A673 (cell line): ENCODE measurements around the gene CRK. TPM values are rescaled to one million over a fixed set of nuclear protein-coding genes. Genes with fewer than 3 reads are reported as not detected.

Experiments
- BruUV-seq: library from RNA; stranded (reverse); fragments of 400-500 nt; replicated peaks from 2 replicates; lab custom pipeline; 2021; lab: Mats Ljungman, UMichigan
- CTCF ChIA-PET: fragments of 300-600 bp; sonication (Branson Sonifier 250); formaldehyde crosslinking; loops from one replicate; lab custom pipeline; 2022; ENCODE audit warnings: antibody characterized with exemption; lab: Charles Lee
- POLR2A ChIA-PET: fragments of 300-600 bp; sonication (Branson Sonifier 250); formaldehyde crosslinking; loops from one replicate; lab custom pipeline; 2022; ENCODE audit warnings: antibody characterized with exemption; ENCODE audit not compliant: low non-redundant PET; lab: Charles Lee
- DNase-seq: peaks from one replicate; pipeline ENCODE4 v3.0.0-alpha.2; 2015; ENCODE audit warnings: low spot score
- H3K27ac ChIP-seq: fragments of 200-600 bp; sonication (generic); 2 replicates; pipeline ENCODE4 v1.5.1; 2016; ENCODE audit warnings: mixed run types, low read depth, mild to moderate bottlenecking, mixed read lengths, antibody characterized with exemption, low read length; ENCODE audit not compliant: poor library complexity, severe bottlenecking
- H3K27me3 ChIP-seq: fragments of 200-600 bp; sonication (generic); replicated peaks from 2 replicates; pipeline ENCODE4 v1.6.1; 2017; ENCODE audit warnings: mixed run types, low read depth, mild to moderate bottlenecking, mixed read lengths, antibody characterized with exemption, low read length; ENCODE audit not compliant: insufficient read depth, poor library complexity
- H3K36me3 ChIP-seq: fragments of 200-600 bp; sonication (generic); 2 replicates; pipeline ENCODE4 v1.6.1; 2016; ENCODE audit warnings: mixed run types, mild to moderate bottlenecking, mixed read lengths, antibody characterized with exemption, low read length; ENCODE audit not compliant: insufficient read depth, poor library complexity, severe bottlenecking
- H3K4me1 ChIP-seq: fragments of 200-600 bp; sonication (generic); 2 replicates; pipeline ENCODE4 v1.6.1; 2017; ENCODE audit warnings: mixed run types, mild to moderate bottlenecking, mixed read lengths, antibody characterized with exemption, low read length; ENCODE audit not compliant: insufficient read depth, poor library complexity, severe bottlenecking
- H3K4me3 ChIP-seq: fragments of 200-600 bp; sonication (generic); 2 replicates; pipeline ENCODE4 v1.5.1; 2016; ENCODE audit warnings: low read depth, mixed run types, mild to moderate bottlenecking, mixed read lengths, low read length; ENCODE audit not compliant: poor library complexity, severe bottlenecking
- H3K9me3 ChIP-seq: fragments of 200-600 bp; sonication (generic); 2 replicates; pipeline ENCODE4 v1.6.1; 2016; ENCODE audit warnings: mixed run types, low read depth, mild to moderate bottlenecking, mixed read lengths, antibody characterized with exemption, low read length; ENCODE audit not compliant: poor library complexity, severe bottlenecking
- CTCF ChIP-seq: fragments of 300-800, 200-600 bp; sonication (generic); conservative IDR thresholded peaks from 2 replicates; pipeline ENCODE4 v1.5.1; 2017; ENCODE audit warnings: low read depth, mild to moderate bottlenecking, antibody characterized with exemption, low read length, moderate library complexity, mixed read lengths
- EZH2 ChIP-seq: fragments of 200-600 bp; sonication (generic); IDR thresholded peaks from 2 replicates; pipeline ENCODE4 v1.6.1; 2017; ENCODE audit warnings: borderline replicate concordance, low read depth, mild to moderate bottlenecking, mixed read lengths, antibody characterized with exemption, low read length; ENCODE audit not compliant: poor library complexity, severe bottlenecking
- intact Hi-C: fragments of 100-400 bp; cut with micrococcal nuclease; formaldehyde crosslinking; loops from one replicate; pipeline ENCODE4 v1.10.0; 2022; ENCODE audit not compliant: unreplicated experiment
- total RNA-seq: library from RNA; stranded (reverse); gene quantifications from 2 replicates; pipeline ENCODE4 v1.2.3, GENCODE V29; 2021

Gene CRK
- total RNA-seq, 1 experiment from 2014 or later = 85.9 TPM

GRCh38 chr17:1434150-1434549, 21.9 kb downstream of the CRK start:
- peaks cover 9% of the 10 kb centered on the region for H3K4me1 ChIP-seq
- H3K27ac ChIP-seq = no peak overlapping the region
- H3K27me3 ChIP-seq = no peaks in the 10 kb centered on the region
- TF ChIP-seq EZH2 (no peak), CTCF (no peak)
- H3K36me3 ChIP-seq = peaks cover 55% of the 10 kb centered on the region
- ChIA-PET POLR2A (interaction anchor here (0.7 kb wide), 1 partner anchor 34 kb away, joined by 14 read pairs; the partner anchor contains the start of gene YWHAE), CTCF (no interaction called here)
- DNase-seq = no peak
- H3K9me3 ChIP-seq = no peaks in the 10 kb centered on the region
- intact Hi-C loops = no loop called here
- no TSS peak for BruUV-seq
- no peak overlapping the region for H3K4me3 ChIP-seq

- CTCF ChIA-PET = no interaction called here
Measured at GRCh38 chr17:1431631-1432104, 24.4 kb downstream of the CRK start.

GRCh38 chr17:1423456-1424135, 32.4 kb downstream of the CRK start:
- BruUV-seq = no TSS peak
- intact Hi-C loops = no loop called here
- H3K4me3 ChIP-seq = no peak overlapping the region
- no peaks in the 10 kb centered on the region for H3K27me3 ChIP-seq
- no peak for TF ChIP-seq CTCF
- TF ChIP-seq EZH2 = no peak
- ChIA-PET CTCF (no interaction called here), POLR2A (no interaction called here)
- DNase-seq = no peak
- H3K9me3 ChIP-seq = no peaks in the 10 kb centered on the region
- peaks cover 47% of the 10 kb centered on the region for H3K36me3 ChIP-seq
- peaks cover 8% of the 10 kb centered on the region for H3K4me1 ChIP-seq
- peak overlapping the region; percentile 37 for H3K27ac ChIP-seq

More at GRCh38 chr17:1431631-1432104, 24.4 kb downstream of the CRK start:
- Histone ChIP-seq H3K4me3 (no peak overlapping the region), H3K36me3 (peaks cover 48% of the 10 kb centered on the region), H3K9me3 (no peaks in the 10 kb centered on the region), H3K4me1 (peaks cover 9% of the 10 kb centered on the region), H3K27ac (no peak overlapping the region), H3K27me3 (no peaks in the 10 kb centered on the region)
- no peak for DNase-seq
- POLR2A ChIA-PET = no interaction called here
- intact Hi-C loops = no loop called here
- TF ChIP-seq CTCF (no peak), EZH2 (no peak)
- no TSS peak for BruUV-seq
